ENCODE measurements around the gene ANO4. TPM values are rescaled to one million over a fixed set of nuclear protein-coding genes. Genes with fewer than 3 reads are reported as not detected.
A peak's percentile ranks its signal among the peaks of the same experiment; 100 is the strongest.

Gene ANO4
- total RNA-seq, 1 donor from 2014 or later: not detected

- intact Hi-C loops (cut with micrococcal nuclease): no loop called here
- Histone ChIP-seq H3K4me1 (no peaks in the 10 kb centered on the region), H3K4me3 (no peak overlapping the region), H3K9me3 (replicated peaks) (peaks cover 7% of the 10 kb centered on the region), H3K27me3 (ENCODE audit: low read depth) (peaks cover 9% of the 10 kb centered on the region), H3K27ac (replicated peaks) (no peak overlapping the region), H3K36me3 (no peaks in the 10 kb centered on the region)
- no peak for DNase-seq
- TF ChIP-seq, protein P1, sequence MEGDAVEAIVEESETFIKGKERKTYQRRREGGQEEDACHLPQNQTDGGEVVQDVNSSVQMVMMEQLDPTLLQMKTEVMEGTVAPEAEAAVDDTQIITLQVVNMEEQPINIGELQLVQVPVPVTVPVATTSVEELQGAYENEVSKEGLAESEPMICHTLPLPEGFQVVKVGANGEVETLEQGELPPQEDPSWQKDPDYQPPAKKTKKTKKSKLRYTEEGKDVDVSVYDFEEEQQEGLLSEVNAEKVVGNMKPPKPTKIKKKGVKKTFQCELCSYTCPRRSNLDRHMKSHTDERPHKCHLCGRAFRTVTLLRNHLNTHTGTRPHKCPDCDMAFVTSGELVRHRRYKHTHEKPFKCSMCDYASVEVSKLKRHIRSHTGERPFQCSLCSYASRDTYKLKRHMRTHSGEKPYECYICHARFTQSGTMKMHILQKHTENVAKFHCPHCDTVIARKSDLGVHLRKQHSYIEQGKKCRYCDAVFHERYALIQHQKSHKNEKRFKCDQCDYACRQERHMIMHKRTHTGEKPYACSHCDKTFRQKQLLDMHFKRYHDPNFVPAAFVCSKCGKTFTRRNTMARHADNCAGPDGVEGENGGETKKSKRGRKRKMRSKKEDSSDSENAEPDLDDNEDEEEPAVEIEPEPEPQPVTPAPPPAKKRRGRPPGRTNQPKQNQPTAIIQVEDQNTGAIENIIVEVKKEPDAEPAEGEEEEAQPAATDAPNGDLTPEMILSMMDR (IDR thresholded peaks at IDR 0.05; ENCODE audit: borderline replicate concordance): no peak
Observed at GRCh38 chr12:100758083-100758482, 36.5 kb upstream of the ANO4 start.

- TF ChIP-seq, protein P1 (IDR thresholded peaks at IDR 0.05; ENCODE audit: borderline replicate concordance): no peak
Observed at GRCh38 chr12:100767371-100767770, 27.2 kb upstream of the ANO4 start.

GRCh38 chr12:100767950-100768349 is 26.6 kb upstream of the ANO4 start:
- DNase-seq: peak; percentile 16
- H3K27ac ChIP-seq (replicated peaks): no peak overlapping the region
- no peaks in the 10 kb centered on the region for H3K4me1 ChIP-seq
- intact Hi-C loops (cut with micrococcal nuclease): no loop called here
- peaks cover 12% of the 10 kb centered on the region for H3K9me3 ChIP-seq (replicated peaks)
- no peaks in the 10 kb centered on the region for H3K27me3 ChIP-seq (ENCODE audit: low read depth)
- H3K4me3 ChIP-seq: no peak overlapping the region
- TF ChIP-seq, protein P1 (IDR thresholded peaks at IDR 0.05; ENCODE audit: borderline replicate concordance): no peak
- no peaks in the 10 kb centered on the region for H3K36me3 ChIP-seq

More at GRCh38 chr12:100767371-100767770, 27.2 kb upstream of the ANO4 start:
- Histone ChIP-seq H3K4me3 (no peak overlapping the region), H3K4me1 (no peaks in the 10 kb centered on the region), H3K36me3 (no peaks in the 10 kb centered on the region), H3K9me3 (replicated peaks) (peaks cover 12% of the 10 kb centered on the region), H3K27me3 (ENCODE audit: low read depth) (no peaks in the 10 kb centered on the region), H3K27ac (replicated peaks) (no peak overlapping the region)
- DNase-seq: no peak
- intact Hi-C loops (cut with micrococcal nuclease): no loop called here

GRCh38 chr12:100778967-100779590 is 15.5 kb upstream of the ANO4 start:
- H3K4me3 ChIP-seq: no peak overlapping the region
- H3K27ac ChIP-seq (replicated peaks): no peak overlapping the region
- no peaks in the 10 kb centered on the region for H3K9me3 ChIP-seq (replicated peaks)
- H3K36me3 ChIP-seq: no peaks in the 10 kb centered on the region
- TF ChIP-seq, protein P1 (IDR thresholded peaks at IDR 0.05; ENCODE audit: borderline replicate concordance): no peak
- DNase-seq: no peak
- no peaks in the 10 kb centered on the region for H3K4me1 ChIP-seq
- intact Hi-C loops (cut with micrococcal nuclease): no loop called here
- H3K27me3 ChIP-seq (ENCODE audit: low read depth): peaks cover 7% of the 10 kb centered on the region

DNA sequence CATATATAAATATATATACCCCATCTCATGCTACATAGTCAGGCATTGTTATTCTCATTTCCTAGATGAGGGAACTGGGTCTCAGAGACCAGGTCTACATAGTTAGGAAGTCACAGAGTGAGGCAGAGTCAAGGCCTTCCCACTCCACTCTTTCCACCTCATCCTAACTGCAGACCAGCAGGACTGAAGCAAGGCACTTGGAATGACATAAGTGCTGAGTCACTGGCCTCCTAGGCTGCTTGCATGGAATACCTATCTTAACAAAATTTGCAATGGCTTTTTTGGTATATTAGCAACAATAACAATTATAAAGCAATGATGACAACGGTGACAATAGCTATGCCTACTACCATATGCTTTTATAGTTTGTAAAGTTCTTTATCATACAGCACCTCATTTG is 5.4 kb upstream of the ANO4 start:
- Histone ChIP-seq H3K9me3 (replicated peaks) (no peaks in the 10 kb centered on the region), H3K27me3 (ENCODE audit: low read depth) (peaks cover 12% of the 10 kb centered on the region), H3K27ac (replicated peaks) (no peak overlapping the region), H3K36me3 (no peaks in the 10 kb centered on the region), H3K4me3 (no peak overlapping the region), H3K4me1 (no peaks in the 10 kb centered on the region)
- no peak for DNase-seq
- TF ChIP-seq, protein P1 (IDR thresholded peaks at IDR 0.05; ENCODE audit: borderline replicate concordance): no peak
- intact Hi-C loops (cut with micrococcal nuclease): no loop called here
